ENCODE measurements around the gene OR14I1.

Gene OR14I1

GRCh38 chr1:248702714-248703113, at the start of gene OR14I1:
TSS of gene OR14I1 (minus strand) at chr1:248702766.
- no peak for DNase-seq

GRCh38 chr1:248751635-248752034, 49.1 kb upstream of the OR14I1 start:
- no peak for DNase-seq

GRCh38 chr1:248751142-248751541, 48.6 kb upstream of the OR14I1 start:
- peak; percentile 6 for DNase-seq

GRCh38 chr1:248750496-248750895, 47.9 kb upstream of the OR14I1 start:
- DNase-seq, result no peak

DNA sequence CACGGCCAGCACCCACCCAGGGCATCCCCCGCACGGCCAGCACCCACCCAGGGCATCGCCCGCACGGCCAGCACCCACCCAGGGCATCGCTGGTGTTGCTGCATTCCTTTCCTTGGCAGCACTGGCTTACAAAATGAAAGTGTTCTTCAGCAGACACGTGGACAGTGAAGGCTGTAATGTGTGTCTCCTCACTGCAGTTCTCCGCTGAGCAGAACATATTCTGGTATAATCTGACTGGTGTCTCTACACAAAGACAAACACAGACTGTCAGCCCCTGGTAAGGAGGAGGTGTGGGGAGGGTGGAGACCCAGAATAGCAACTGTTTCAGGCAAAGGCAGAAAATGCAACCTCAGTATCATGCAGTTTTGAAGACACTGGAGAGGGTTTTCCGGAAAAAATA, 45.6 kb upstream of the OR14I1 start:
- no peak for DNase-seq

DNA sequence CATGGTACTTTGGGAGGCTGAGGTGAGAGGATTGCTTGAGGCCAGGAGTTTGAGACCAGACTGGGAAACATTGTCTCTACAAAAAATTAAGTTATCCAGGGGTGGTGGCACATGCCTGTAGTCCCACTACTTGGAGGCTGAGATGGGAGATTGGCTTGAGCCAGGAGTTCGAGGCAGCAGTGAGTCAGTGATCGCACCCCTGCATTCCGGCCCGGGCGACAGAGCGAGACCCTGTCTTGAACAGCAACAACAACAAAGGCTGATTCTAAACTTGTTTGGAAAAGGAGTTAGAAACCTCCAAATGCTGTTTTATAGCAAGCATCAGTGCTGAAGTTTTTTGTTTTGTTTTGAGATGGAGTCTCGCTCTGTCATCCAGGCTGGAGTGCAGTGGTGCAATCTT, 38.3 kb upstream of the OR14I1 start:
- DNase-seq, result no peak

DNA sequence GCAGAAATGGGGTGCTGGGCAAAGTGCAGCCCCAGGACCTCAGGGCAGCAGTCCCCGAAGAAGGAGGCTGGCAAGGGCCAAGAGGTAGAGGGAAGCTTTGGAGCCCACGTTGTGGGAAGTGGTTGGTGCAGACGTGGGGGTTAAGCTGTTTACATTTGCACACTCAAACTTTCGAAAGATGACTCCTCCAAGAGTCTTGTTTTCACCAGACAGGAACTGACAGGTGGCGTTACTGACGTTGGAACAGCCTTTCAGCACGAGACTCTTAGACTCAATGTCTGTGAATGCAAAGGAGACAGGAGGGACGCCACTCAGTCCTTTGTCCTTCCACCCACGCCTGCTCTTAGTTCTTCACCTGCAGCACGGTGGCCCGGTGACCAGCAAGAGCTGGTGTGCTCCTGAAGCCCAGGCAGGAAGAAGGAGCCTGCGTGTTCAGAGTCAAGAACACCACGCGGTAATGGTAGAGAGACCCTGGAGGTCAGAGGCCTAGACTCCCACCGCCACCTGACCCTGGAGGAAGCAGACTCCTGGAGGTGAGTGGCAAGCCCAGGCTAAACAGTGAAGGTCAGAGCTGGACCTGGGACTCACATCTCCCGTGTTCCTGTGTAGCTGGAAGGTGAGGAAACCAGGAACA, 37.1 kb upstream of the OR14I1 start:
- no peak for DNase-seq

DNA sequence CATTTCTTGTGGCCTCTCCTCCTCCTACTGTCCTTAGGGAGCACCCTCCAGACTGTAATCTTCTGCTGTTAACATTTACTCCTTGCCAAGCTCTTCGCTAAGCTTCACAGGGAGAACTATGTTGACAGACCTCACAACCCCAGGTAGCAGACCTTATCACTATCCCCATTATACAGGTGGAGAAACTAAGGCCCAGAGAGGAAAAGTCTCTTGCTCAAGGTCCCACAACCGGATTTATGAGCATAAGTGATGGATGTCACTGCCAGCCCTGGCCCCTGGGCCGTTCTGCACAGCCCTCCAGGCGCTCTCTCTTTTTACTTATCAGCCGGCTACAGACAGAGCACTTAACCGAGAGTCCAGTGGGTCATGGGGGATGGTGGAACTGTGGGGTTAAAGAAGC, 34.9 kb upstream of the OR14I1 start:
- DNase-seq, result no peak

DNA sequence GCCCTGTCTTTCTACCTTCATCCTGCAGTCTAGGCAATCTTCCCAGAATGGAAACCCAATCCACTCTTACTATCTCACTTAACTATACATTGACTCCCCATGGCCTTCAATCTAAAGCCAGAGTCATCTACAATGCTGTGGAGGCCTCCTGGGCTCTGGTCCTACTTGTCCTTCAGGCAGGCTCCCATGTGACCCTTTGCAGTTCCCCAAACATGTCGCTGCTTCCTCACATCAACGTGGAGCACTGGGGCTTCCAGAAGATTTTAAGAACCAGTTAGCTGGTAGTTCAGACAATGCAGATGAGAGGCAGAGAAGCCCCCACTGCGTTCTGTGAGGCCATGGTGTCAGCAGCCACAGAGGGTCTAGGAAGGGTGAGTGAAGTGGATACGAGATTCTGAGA, 34.4 kb upstream of the OR14I1 start:
- no peak for DNase-seq

DNA sequence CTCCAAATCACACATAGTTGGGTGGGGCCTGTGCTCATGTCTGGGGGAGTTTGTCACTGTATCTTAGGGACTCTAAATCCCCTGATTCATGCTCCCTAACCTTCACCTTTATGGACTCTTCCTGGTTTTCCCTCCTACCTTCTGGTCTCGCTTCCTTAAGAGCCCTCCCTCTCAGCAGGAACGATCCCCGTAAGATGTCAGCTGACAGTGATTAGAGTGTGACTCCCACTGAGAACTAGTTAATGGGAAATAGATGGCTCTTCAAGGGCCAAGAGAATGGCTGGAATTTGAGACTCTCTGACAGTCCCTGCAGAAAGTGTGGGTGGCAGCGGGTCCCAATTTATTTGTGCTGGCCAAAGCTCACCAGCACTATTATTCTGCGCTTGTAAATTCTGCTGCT, 31.0 kb upstream of the OR14I1 start:
- DNase-seq, result no peak

DNA sequence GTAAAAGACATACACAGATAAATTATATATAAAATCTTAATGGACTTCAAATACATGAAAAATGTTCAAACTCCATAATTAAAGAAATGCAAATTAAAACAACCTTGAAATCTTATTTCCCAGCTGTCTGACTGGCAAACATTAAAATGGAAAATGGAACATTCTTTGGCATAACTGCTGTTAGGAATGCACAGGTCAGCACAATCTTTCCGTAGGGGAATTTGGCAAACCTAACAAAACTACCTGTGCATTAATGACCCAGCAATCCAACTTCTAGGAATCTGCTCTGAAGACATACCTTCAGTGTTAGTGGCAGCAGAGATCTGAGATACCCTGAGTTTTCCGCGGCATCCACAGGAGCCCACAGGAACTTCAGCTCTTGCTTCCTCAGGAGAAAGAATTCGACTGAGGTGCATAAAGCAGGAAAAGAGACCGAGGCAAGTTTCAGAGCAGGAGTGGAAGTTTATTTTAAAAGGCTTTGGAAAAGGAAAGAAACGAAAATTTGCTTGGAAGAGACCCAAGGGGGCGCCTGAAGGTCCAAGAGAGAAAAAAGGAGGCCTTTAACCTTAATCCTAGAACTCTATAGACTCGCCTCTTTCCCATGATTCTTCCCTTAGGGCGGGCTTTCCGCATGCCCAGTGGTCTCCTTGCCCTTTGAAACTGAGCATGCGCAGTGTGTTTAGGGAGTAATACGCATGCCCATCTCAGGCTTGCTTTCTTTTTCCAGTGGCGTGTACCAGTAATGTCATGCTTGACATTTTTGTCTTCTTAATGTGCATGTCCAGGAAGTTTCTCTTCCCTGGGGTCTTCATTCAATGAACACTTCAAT, 28.2 kb upstream of the OR14I1 start:
- DNase-seq, result no peak

DNA sequence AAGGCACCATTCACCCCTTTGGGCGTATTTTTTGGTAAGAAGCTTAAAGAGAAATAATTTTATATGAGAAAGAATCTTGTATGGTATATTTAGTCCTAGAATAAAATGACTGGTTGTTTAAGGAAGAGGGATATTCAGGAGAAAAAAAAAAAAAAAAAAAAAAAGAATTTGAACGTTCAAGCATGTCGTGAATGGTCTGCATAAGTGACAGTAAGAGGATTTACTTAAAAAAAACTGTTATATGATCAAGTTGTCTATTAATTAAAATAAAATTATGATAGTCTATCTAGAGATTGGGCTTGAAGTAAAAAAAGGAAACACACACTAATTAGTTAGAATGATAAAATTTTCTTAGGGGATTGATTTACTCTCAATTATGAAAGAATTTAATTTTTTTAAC, 11.7 kb upstream of the OR14I1 start:
- no peak for DNase-seq

DNA sequence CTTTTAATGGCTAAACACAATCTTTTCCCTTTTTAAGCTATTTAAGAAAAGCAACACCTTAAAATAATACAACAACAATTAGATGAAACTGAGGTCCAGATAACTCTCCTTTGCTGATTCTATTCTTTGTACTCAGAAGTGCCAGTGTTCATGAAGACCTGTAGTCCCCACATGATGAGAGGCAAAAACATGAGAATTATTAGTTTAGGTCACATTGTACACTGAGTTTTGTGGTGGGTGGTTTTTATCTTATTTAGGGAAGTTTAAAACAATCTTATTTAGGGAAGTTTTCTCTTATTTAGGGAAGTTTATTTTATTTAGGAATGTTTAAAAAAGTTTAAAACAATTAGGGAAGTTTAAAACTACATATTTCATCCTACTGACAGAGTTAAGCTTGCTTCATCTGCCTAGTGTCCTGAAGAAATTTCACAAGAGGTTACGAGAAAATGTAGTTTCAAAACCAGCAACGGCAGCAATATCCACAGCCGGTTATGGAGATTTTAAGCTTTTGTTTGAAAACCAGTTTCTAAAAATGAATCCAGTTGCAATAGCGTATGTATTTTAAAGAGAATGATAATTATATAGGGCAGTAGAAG, 7.8 kb upstream of the OR14I1 start:
- DNase-seq, result no peak

DNA sequence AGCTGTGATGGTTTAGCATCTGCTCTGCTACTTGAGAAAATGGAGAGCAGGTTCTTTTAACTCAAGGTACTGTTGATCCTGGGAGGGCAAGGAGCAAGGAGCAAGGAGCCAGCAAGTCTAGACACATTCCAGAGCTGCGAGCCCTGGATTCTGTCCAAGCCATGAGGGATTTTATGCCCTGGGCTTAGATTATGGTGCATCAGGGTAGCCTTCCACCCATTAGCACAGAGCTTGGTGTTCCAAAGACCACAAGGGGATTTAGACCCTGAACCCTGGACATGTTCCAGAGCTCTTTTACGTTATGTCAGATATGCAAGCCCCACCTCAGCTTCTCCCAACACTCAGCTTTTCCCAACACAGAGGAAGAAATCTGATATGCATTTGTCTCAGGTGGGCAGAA, 2.0 kb upstream of the OR14I1 start:
- no peak for DNase-seq

DNA sequence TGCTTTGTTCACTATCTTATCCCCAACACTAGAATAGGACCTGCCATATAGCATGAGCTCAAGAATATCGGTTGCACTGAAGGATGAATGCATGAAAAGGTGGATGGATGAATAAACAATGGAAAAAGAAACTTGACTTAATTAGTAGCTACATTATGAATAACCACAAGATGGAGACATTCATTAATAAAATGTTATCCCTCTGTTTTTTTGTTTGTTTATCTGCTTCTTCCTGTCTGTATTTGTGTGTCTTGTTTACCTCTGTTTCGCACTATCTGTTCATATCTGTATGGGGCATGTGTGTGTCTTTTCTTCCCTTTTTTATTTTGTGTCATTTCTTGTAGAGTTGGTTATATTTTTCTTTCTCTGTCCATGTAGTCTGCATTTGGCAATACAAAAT, 1.1 kb upstream of the OR14I1 start:
- DNase-seq, result no peak

GRCh38 chr1:248699099-248699498, 3.5 kb downstream of the OR14I1 start:
- DNase-seq, result no peak

- DNase-seq, result no peak
Observed at GRCh38 chr1:248697907-248698306, 4.7 kb downstream of the OR14I1 start.

- DNase-seq, result no peak
Observed at GRCh38 chr1:248696774-248697173, 5.8 kb downstream of the OR14I1 start.

GRCh38 chr1:248696261-248696660, 6.3 kb downstream of the OR14I1 start:
- DNase-seq, result peak; percentile 6

- no peak for DNase-seq
Observed at GRCh38 chr1:248695451-248696132, 7.0 kb downstream of the OR14I1 start.

GRCh38 chr1:248691567-248692155, 10.9 kb downstream of the OR14I1 start:
- no peak for DNase-seq

GRCh38 chr1:248688527-248689298, 13.9 kb downstream of the OR14I1 start:
- DNase-seq, result no peak

Measured in CD4-positive, alpha-beta T cell treated with Interleukin-6 for 4 hours (primary cell).